ENCODE data around the gene DRC7.
A peak's percentile ranks its signal among the peaks of the same experiment; 100 is the strongest.

The DRC7 gene

DNA sequence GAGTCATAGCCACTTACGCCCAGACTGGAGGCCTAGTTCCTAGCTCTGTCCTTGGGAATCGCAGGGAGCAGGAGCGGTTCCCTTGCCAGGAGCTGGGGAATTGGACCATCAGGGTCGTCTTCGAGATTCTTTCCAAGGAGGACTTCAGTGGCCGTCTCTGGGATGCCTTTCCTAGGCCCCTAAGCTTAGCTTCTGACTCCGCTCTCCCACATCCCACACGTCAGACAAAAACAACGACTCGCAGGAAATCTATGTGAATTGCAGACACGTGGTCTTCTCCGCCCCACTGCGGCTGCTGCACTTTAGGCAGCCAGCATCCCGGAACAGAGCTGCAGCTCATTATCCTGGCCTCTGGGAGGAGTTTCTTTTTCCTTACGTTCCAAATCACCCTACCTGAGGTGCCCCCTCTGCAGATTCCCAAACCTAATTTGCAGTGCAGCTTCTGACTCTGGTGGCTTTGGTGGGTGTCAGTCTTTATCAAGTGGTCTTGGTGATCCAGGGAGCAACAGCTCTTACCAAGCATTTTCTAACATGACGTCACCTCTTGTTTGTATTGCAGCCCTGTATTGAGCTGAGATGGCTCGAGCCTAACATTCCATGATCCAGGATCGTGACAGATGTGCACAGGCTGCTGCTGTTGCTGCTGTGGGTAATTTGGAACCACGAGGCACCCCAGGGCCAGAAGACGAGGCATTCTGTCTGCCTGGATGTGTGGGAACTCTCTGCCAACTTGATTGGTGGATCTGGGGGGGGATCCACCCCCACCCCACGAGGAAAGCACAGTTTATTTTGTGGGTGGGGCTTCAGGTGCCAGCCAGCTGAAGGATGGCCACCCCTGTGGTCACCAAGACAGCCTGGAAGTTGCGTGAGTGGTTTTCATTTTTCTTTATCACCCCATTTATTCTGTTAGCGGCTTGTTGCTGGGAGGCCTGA, 42.1 kb downstream of the DRC7 start:
- Histone ChIP-seq H3K36me3 (peaks cover 0 to 9% (median 0%) of the 10 kb centered on the region in 3 donors), H3K9me3 (no peaks in the 10 kb centered on the region), H3K27ac (peak overlapping the region; percentile 66 to 75), H3K27me3 (no peaks in the 10 kb centered on the region), H3K4me1 (peaks cover 0 to 45% (median 21%) of the 10 kb centered on the region in 4 donors), H3K4me3 (peak overlapping the region; percentile 78 to 80)
- no peak for DNase-seq
- intact Hi-C loops (cut with DNase I; ENCODE audit: low total_unique reads) = loop anchor here (5.0 to 10.0 kb wide), 2 partner anchors 66 to 388 kb away; partner anchors contain the start of genes CFAP20 and KIFC3
- TF ChIP-seq, protein P1, sequence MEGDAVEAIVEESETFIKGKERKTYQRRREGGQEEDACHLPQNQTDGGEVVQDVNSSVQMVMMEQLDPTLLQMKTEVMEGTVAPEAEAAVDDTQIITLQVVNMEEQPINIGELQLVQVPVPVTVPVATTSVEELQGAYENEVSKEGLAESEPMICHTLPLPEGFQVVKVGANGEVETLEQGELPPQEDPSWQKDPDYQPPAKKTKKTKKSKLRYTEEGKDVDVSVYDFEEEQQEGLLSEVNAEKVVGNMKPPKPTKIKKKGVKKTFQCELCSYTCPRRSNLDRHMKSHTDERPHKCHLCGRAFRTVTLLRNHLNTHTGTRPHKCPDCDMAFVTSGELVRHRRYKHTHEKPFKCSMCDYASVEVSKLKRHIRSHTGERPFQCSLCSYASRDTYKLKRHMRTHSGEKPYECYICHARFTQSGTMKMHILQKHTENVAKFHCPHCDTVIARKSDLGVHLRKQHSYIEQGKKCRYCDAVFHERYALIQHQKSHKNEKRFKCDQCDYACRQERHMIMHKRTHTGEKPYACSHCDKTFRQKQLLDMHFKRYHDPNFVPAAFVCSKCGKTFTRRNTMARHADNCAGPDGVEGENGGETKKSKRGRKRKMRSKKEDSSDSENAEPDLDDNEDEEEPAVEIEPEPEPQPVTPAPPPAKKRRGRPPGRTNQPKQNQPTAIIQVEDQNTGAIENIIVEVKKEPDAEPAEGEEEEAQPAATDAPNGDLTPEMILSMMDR (IDR thresholded peaks at IDR 0.05) = peak in 1 of 2 experiments; percentile 7

GRCh38 chr16:57738844-57739243, 44.2 kb downstream of the DRC7 start:
- intact Hi-C loops (cut with DNase I; ENCODE audit: low total_unique reads) = loop anchor here (5.0 to 10.0 kb wide), 2 partner anchors 63 to 386 kb away; partner anchors contain the start of genes CFAP20 and KIFC3

DNA sequence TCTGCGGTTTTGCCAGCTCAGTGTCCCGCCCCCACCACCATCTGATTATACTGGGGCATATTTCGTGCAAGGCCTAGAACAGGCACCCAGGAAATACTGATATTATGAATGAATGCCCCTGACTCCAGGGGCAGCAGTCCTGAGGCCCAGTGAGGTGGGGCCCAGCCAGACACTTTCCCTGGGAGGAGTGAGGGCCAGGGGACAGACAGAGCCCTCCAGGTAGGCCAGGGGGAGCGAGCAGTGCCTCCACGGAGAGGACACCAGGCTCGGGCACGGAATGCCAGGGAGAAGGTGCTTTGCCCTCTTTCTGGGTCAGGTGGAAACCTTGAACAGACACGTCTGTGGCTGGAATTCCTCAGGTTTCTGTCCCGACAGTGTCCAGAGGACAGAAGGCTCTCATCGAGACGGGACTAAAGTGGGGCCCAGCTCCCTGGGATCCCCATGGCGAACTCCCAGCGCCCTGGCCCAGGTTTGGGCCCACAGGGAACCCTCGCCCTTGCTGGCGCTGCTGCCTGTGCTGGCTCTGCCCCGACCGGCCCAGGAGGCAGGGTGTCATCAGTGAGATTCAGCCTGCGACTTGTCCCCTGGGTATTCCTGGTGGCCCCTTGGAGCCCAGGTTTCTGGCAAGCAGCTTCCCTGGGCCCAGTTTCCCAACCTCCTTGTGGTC, 45.3 kb downstream of the DRC7 start:
- intact Hi-C loops (cut with DNase I; ENCODE audit: low total_unique reads) = loop anchor here (5.0 to 10.0 kb wide), 2 partner anchors 62 to 385 kb away; partner anchors contain the start of genes CFAP20 and KIFC3
- peaks cover 0 to 30% (median 17%) of the 10 kb centered on the region in 3 donors for H3K36me3 ChIP-seq
- peaks cover 0 to 36% (median 13%) of the 10 kb centered on the region in 4 donors for H3K4me1 ChIP-seq
- no peaks in the 10 kb centered on the region for H3K27me3 ChIP-seq
- no peak overlapping the region for H3K27ac ChIP-seq
- H3K9me3 ChIP-seq = no peaks in the 10 kb centered on the region
- DNase-seq = no peak
- TF ChIP-seq, protein P1 (IDR thresholded peaks at IDR 0.05) = no peak
- no peak overlapping the region for H3K4me3 ChIP-seq

More at GRCh38 chr16:57738844-57739243, 44.2 kb downstream of the DRC7 start:
- Histone ChIP-seq H3K27ac (no peak overlapping the region), H3K9me3 (no peaks in the 10 kb centered on the region), H3K27me3 (no peaks in the 10 kb centered on the region), H3K4me1 (peaks cover 0 to 45% (median 18%) of the 10 kb centered on the region in 4 donors), H3K36me3 (peaks cover 0 to 19% (median 11%) of the 10 kb centered on the region in 3 donors), H3K4me3 (no peak overlapping the region)
- TF ChIP-seq, protein P1 (IDR thresholded peaks at IDR 0.05) = no peak
- DNase-seq = no peak

DNA sequence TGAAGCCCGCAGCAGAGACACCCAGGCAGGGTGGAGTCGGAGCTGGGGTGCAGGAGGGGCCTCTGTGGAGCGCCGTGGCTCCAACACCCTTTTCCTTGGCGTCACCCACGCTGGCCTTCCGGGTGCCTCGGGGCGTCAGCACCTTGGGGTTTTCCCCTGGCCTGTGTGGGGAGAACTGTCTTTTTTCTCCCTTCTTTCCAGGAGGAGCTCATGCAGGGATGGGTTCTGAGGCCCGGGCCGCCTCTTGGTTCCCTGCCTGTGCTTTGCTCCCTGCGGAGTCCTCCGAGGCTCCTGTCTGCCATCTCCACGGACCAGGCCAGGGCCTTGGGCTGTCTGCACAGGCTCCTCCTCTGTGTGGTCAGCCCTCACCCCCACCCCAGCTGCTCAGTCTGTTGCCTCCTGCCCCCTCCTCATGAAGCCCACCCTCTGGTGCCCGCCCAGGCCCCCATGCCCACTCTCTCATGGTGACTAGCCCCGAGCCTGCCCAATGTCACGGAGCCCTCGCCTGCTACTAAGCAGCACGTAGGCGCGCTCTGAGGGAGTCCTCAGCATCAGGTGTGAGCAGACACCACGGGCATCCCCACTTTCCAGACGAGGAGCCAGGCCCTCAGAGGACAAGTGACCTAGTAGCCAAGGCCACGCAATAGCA, 45.9 kb downstream of the DRC7 start:
- no peak for DNase-seq
- Histone ChIP-seq H3K36me3 (peaks cover 0 to 30% (median 17%) of the 10 kb centered on the region in 3 donors), H3K4me1 (peaks cover 0 to 35% (median 13%) of the 10 kb centered on the region in 4 donors), H3K9me3 (no peaks in the 10 kb centered on the region), H3K27me3 (no peaks in the 10 kb centered on the region), H3K27ac (no peak overlapping the region), H3K4me3 (no peak overlapping the region)
- intact Hi-C loops (cut with DNase I; ENCODE audit: low total_unique reads) = no loop called here
- TF ChIP-seq, protein P1 (IDR thresholded peaks at IDR 0.05) = no peak

DNA sequence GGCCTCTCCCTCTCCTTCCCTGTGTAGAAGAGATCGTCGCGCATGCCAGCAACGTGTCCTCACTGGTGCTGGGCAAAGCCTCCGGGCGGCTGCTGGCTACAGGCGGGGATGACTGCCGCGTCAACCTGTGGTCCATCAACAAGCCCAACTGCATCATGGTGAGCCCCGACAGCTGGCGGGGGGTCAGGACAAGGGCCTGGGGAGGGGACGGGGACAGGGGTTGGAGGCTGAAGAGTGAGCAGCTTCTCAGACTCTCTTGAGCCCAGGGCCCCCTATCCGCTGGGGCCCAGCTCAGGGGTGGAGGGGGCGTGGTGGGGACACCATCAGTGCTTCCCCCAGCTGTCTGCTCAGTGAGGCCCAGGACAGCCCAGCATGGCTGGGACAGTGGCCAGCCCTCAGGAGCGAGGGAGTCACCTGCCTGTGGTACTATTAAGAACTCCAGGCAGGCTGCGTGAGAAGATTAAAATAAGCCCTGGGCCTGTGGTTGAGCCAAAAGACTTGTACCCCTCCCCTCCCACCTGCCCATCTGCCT, 47.1 kb downstream of the DRC7 start:
- Histone ChIP-seq H3K36me3 (peaks cover 0 to 36% (median 17%) of the 10 kb centered on the region in 3 donors), H3K4me3 (no peak overlapping the region), H3K27me3 (no peaks in the 10 kb centered on the region), H3K9me3 (no peaks in the 10 kb centered on the region), H3K27ac (no peak overlapping the region), H3K4me1 (peaks cover 0 to 26% (median 4%) of the 10 kb centered on the region in 4 donors)
- intact Hi-C loops (cut with DNase I; ENCODE audit: low total_unique reads) = no loop called here
- TF ChIP-seq, protein P1 (IDR thresholded peaks at IDR 0.05) = no peak
- DNase-seq = no peak
